ENCODE data around the gene FBRS. TPM values are rescaled to one million over a fixed set of nuclear protein-coding genes. Genes with fewer than 3 reads are reported as not detected.

FBRS gene
- total RNA-seq, 1 donor from 2014 or later, result 75.0 TPM

GRCh38 chr16:30664616-30665109 is 6.4 kb downstream of the FBRS start:
- Mint-ChIP-seq H3K9me3 (ENCODE audit: unreplicated experiment) (no peaks in the 10 kb centered on the region), H3K27me3 (ENCODE audit: low read depth, unreplicated experiment) (no peaks in the 10 kb centered on the region), H3K36me3 (ENCODE audit: low read depth, unreplicated experiment) (peaks cover 31% of the 10 kb centered on the region), H3K4me3 (ENCODE audit: unreplicated experiment) (no peak overlapping the region), H3K27ac (ENCODE audit: unreplicated experiment) (no peak overlapping the region), H3K4me1 (ENCODE audit: low read depth, unreplicated experiment) (peaks cover 25% of the 10 kb centered on the region)
- FAIRE-seq, result no peak
- Histone ChIP-seq H3K27ac (ENCODE audit: low read depth, low read length) (no peak overlapping the region), H3K36me3 (ENCODE audit: insufficient read depth, low read length) (peaks cover 42% of the 10 kb centered on the region), H3K4me1 (ENCODE audit: insufficient read depth, low read length) (peaks cover 23% of the 10 kb centered on the region), H3K9me3 (ENCODE audit: insufficient read depth, low read depth, low read length) (no peaks in the 10 kb centered on the region), H3K79me2 (ENCODE audit: insufficient read depth, low read length) (peaks cover 74% of the 10 kb centered on the region), H3K4me3 (ENCODE audit: insufficient read depth, low read depth, low read length) (no peak overlapping the region), H3K9ac (ENCODE audit: low read length) (no peak overlapping the region), H2AFZ (ENCODE audit: low read depth, low read length) (no peak overlapping the region), H3K4me2 (ENCODE audit: low read length) (no peak overlapping the region), H4K20me1 (ENCODE audit: insufficient read depth, low read length) (peaks cover 82% of the 10 kb centered on the region), H3K27me3 (ENCODE audit: insufficient read depth, low read length) (no peaks in the 10 kb centered on the region)
- TF ChIP-seq EZH2 (IDR thresholded peaks at IDR 0.05; ENCODE audit: insufficient read depth, low read length), result no peak
- TF ChIP-seq, protein P1, sequence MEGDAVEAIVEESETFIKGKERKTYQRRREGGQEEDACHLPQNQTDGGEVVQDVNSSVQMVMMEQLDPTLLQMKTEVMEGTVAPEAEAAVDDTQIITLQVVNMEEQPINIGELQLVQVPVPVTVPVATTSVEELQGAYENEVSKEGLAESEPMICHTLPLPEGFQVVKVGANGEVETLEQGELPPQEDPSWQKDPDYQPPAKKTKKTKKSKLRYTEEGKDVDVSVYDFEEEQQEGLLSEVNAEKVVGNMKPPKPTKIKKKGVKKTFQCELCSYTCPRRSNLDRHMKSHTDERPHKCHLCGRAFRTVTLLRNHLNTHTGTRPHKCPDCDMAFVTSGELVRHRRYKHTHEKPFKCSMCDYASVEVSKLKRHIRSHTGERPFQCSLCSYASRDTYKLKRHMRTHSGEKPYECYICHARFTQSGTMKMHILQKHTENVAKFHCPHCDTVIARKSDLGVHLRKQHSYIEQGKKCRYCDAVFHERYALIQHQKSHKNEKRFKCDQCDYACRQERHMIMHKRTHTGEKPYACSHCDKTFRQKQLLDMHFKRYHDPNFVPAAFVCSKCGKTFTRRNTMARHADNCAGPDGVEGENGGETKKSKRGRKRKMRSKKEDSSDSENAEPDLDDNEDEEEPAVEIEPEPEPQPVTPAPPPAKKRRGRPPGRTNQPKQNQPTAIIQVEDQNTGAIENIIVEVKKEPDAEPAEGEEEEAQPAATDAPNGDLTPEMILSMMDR (IDR thresholded peaks at IDR 0.05; ENCODE audit: insufficient read depth, low read depth, low read length), result no peak
- DNase-seq (ENCODE audit: low read depth), result no peak

GRCh38 chr16:30665155-30665829 is 7.1 kb downstream of the FBRS start:
- no peak for DNase-seq (ENCODE audit: low read depth)
- Mint-ChIP-seq H3K27me3 (ENCODE audit: low read depth, unreplicated experiment) (no peaks in the 10 kb centered on the region), H3K9me3 (ENCODE audit: unreplicated experiment) (no peaks in the 10 kb centered on the region), H3K27ac (ENCODE audit: unreplicated experiment) (no peak overlapping the region), H3K4me3 (ENCODE audit: unreplicated experiment) (no peak overlapping the region), H3K36me3 (ENCODE audit: low read depth, unreplicated experiment) (peaks cover 31% of the 10 kb centered on the region), H3K4me1 (ENCODE audit: low read depth, unreplicated experiment) (peaks cover 25% of the 10 kb centered on the region)
- Histone ChIP-seq H3K4me2 (ENCODE audit: low read length) (no peak overlapping the region), H3K4me1 (ENCODE audit: insufficient read depth, low read length) (peaks cover 22% of the 10 kb centered on the region), H3K9me3 (ENCODE audit: insufficient read depth, low read depth, low read length) (no peaks in the 10 kb centered on the region), H2AFZ (ENCODE audit: low read depth, low read length) (no peak overlapping the region), H3K36me3 (ENCODE audit: insufficient read depth, low read length) (peaks cover 46% of the 10 kb centered on the region), H3K79me2 (ENCODE audit: insufficient read depth, low read length) (peaks cover 68% of the 10 kb centered on the region), H3K4me3 (ENCODE audit: insufficient read depth, low read depth, low read length) (no peak overlapping the region), H3K9ac (ENCODE audit: low read length) (no peak overlapping the region), H3K27ac (ENCODE audit: low read depth, low read length) (no peak overlapping the region), H4K20me1 (ENCODE audit: insufficient read depth, low read length) (peaks cover 86% of the 10 kb centered on the region), H3K27me3 (ENCODE audit: insufficient read depth, low read length) (no peaks in the 10 kb centered on the region)
- no peak for FAIRE-seq
- TF ChIP-seq, protein P1 (IDR thresholded peaks at IDR 0.05; ENCODE audit: insufficient read depth, low read depth, low read length), result no peak
- no peak for TF ChIP-seq EZH2 (IDR thresholded peaks at IDR 0.05; ENCODE audit: insufficient read depth, low read length)

DNA sequence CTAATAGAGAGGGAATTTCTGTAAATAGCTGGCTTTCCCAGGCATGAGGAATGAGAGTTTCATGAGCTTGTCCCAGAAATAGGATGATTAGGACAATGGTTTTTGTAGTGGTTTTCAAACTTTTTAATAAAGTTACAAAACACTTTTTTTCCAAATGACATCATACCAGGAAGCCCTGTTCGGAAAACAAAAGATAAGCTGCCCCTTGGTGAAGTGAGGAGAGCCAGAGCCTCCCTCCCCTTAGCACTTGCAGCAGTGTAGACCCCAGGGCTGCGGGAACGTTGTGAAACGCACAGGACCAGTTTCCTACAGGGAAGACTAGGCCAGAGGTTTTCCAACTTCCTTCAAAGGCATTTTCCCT is 7.6 kb downstream of the FBRS start:
- no peak overlapping the region for H2AFZ ChIP-seq (ENCODE audit: low read depth, low read length)
- peaks cover 46% of the 10 kb centered on the region for H3K36me3 ChIP-seq (ENCODE audit: insufficient read depth, low read length)
- no peak overlapping the region for H3K27ac Mint-ChIP-seq (ENCODE audit: unreplicated experiment)
- H3K9ac ChIP-seq (ENCODE audit: low read length), result no peak overlapping the region
- no peaks in the 10 kb centered on the region for H3K9me3 Mint-ChIP-seq (ENCODE audit: unreplicated experiment)
- no peak overlapping the region for H3K27ac ChIP-seq (ENCODE audit: low read depth, low read length)
- H3K36me3 Mint-ChIP-seq (ENCODE audit: low read depth, unreplicated experiment), result peaks cover 29% of the 10 kb centered on the region
- no peak for TF ChIP-seq EZH2 (IDR thresholded peaks at IDR 0.05; ENCODE audit: insufficient read depth, low read length)
- TF ChIP-seq, protein P1 (IDR thresholded peaks at IDR 0.05; ENCODE audit: insufficient read depth, low read depth, low read length), result no peak
- H3K9me3 ChIP-seq (ENCODE audit: insufficient read depth, low read depth, low read length), result no peaks in the 10 kb centered on the region
- no peak overlapping the region for H3K4me3 ChIP-seq (ENCODE audit: insufficient read depth, low read depth, low read length)
- peaks cover 21% of the 10 kb centered on the region for H3K4me1 Mint-ChIP-seq (ENCODE audit: low read depth, unreplicated experiment)
- no peak overlapping the region for H3K4me2 ChIP-seq (ENCODE audit: low read length)
- DNase-seq (ENCODE audit: low read depth), result no peak
- H3K27me3 ChIP-seq (ENCODE audit: insufficient read depth, low read length), result no peaks in the 10 kb centered on the region
- peaks cover 17% of the 10 kb centered on the region for H3K4me1 ChIP-seq (ENCODE audit: insufficient read depth, low read length)
- FAIRE-seq, result no peak
- no peak overlapping the region for H3K4me3 Mint-ChIP-seq (ENCODE audit: unreplicated experiment)
- no peaks in the 10 kb centered on the region for H3K27me3 Mint-ChIP-seq (ENCODE audit: low read depth, unreplicated experiment)
- peaks cover 83% of the 10 kb centered on the region for H4K20me1 ChIP-seq (ENCODE audit: insufficient read depth, low read length)
- H3K79me2 ChIP-seq (ENCODE audit: insufficient read depth, low read length), result peaks cover 63% of the 10 kb centered on the region

Data from astrocyte (in vitro differentiated cells and primary cell).